ENCODE results near the gene PGAM2. TPM values are rescaled to one million over a fixed set of nuclear protein-coding genes. Genes with fewer than 3 reads are reported as not detected.
A peak's percentile ranks its signal among the peaks of the same experiment; 100 is the strongest.

Gene PGAM2
- total and polyA plus RNA-seq, 2 donors = 5.7 to 31.0 TPM

DNA sequence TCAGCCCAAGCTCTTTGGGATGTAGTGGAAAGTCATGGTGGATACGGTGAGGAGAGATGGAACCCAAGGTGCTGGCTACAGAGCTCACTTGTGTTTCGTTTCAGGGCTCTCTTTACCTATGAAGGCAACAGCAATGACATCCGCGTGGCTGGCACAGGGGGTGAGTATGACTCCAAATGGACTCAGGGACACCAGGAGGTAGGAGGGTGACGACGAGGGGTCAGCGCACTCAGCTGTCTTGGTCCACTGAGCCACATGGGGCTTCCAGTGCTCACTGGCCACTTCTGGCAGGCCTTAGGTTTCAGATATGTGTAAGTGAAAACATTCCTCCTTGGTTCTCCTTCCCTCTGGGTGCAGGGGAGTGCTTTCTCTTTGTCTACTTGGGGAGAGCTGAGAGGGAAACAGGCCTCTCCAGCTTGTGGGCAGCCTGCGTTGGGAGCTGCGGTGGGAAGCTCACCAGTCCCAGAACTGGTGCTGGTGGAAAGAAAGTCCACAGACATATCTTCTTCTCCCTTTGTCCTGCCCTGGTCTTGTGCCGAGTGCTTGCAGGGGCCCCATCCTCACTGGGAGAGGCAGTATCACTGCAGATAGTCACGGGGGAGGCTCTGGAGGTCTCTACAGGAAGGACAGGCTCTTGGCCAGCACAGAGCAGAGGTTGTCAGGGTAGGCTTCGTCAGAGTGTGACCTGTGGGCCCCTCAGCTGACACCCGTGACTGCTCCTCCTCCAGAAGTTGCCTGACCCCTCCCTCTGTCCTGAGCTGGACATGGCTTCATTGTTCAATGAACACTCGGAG lies 15.0 kb downstream of the PGAM2 start:
- H3K9me3 ChIP-seq (ENCODE audit: control insufficient read depth in 2 of 2, insufficient read depth in 1 of 2, low read length in 1 of 2) = no peaks in the 10 kb centered on the region
- H3K4me1 ChIP-seq (ENCODE audit: control insufficient read depth in 2 of 2, insufficient read depth in 2 of 2, low read length in 2 of 2) = peaks cover 16 to 21% of the 10 kb centered on the region in 2 donors
- H3K27ac ChIP-seq (ENCODE audit: low read depth in 1 of 2, low read length in 1 of 2) = no peak overlapping the region
- WGBS = 97% methylated on average over 14 of the region's 14 CpGs
- DNase-seq (ENCODE audit: low read depth in 6 of 9, low spot score in 9 of 9) = no peak
- peaks cover 51 to 70% of the 10 kb centered on the region in 2 donors for H3K36me3 ChIP-seq (ENCODE audit: control insufficient read depth in 2 of 2, insufficient read depth in 2 of 2, low read length in 1 of 2)
- no peaks in the 10 kb centered on the region for H3K27me3 ChIP-seq (ENCODE audit: control insufficient read depth in 2 of 2, insufficient read depth in 1 of 2, low read length in 1 of 2)
- H3K4me3 ChIP-seq (ENCODE audit: low read length in 2 of 2) = no peak overlapping the region

DNA sequence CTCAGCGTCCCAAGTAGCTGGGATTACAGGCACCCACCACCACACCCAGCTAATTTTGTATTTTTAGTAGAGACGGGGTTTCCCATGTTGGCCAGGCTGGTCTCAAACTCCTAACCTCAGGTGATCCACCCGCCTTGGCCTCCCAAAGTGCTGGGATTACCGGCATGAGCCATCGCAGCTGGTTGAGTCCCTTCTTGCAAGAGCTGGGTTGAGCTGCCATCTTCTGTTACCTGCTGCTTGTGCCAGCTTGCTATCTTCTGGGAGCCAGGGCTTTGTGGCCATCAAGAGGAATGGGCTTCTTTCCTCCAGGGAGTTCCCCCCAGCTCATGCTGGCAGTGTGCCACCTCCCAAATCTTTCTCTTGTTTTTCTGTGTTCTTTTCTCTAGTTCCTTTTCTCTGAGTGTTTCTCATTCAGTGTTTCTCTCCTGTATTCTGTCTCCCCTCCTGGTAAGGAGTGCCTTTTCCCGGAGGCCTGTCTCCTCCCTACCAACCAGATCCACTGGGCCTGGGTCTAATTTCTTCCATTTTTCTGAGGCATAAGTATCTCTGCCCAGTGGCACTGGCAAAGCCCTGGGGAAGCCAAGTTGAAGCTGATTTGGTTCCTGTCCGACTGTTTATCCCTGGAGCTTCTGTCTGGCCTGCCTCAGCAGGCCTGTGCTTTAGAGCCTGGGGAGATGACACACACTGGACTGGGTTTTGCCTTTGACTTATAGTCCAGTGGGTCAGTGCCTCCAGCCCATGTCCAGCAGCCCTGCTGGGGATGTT lies 17.2 kb downstream of the PGAM2 start:
- DNase-seq (ENCODE audit: low read depth in 6 of 9, low spot score in 9 of 9) = no peak

DNA sequence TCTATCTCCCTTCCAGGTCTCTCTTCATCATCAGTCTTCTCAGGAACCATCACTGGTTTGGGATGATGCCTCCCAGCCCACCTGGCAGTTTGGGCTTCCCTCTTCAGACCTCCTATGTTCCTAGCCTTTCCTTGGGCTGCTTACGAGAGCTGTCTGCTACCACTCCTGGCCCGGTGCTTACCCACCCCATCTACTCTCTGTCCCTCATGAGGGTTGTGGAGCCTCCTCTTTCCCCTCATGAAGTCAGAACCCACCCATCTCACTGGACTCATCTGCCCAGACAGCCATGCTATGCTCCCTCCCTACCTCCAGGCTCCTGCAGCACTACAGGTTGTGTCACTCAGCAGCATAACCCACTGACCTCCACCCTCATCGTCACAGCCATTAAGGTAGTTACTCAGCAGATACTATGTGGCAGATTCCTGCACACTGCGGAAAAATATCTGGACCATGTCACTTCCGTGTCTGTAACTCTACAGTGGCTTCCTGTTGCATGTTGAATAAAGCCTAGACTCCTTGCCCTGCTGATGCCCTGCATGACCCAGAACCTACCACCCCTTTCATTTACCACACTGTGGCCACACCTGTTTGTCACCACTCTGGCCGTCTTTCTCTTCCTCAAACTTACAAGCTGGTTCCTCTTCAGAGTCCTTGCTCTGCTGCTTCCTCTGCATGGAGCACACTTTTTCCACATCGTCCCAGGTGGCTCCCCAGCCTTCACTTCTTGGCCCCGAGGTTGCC lies 18.9 kb downstream of the PGAM2 start:
- peak in 1 of 9 donors; percentile 43 for DNase-seq (ENCODE audit: low read depth in 6 of 9, low spot score in 9 of 9)

More for the DNA sequence above, 17.2 kb downstream of the PGAM2 start:
- 97% methylated on average over 7 of the region's 7 CpGs for WGBS
- H3K27me3 ChIP-seq (ENCODE audit: control insufficient read depth in 2 of 2, insufficient read depth in 1 of 2, low read length in 1 of 2) = no peaks in the 10 kb centered on the region
- H3K9me3 ChIP-seq (ENCODE audit: control insufficient read depth in 2 of 2, insufficient read depth in 1 of 2, low read length in 1 of 2) = no peaks in the 10 kb centered on the region
- no peak overlapping the region for H3K4me3 ChIP-seq (ENCODE audit: low read length in 2 of 2)
- H3K36me3 ChIP-seq (ENCODE audit: control insufficient read depth in 2 of 2, insufficient read depth in 2 of 2, low read length in 1 of 2) = peaks cover 51 to 58% of the 10 kb centered on the region in 2 donors
- no peak overlapping the region for H3K27ac ChIP-seq (ENCODE audit: low read depth in 1 of 2, low read length in 1 of 2)
- peaks cover 24 to 28% of the 10 kb centered on the region in 2 donors for H3K4me1 ChIP-seq (ENCODE audit: control insufficient read depth in 2 of 2, insufficient read depth in 2 of 2, low read length in 2 of 2)

DNA sequence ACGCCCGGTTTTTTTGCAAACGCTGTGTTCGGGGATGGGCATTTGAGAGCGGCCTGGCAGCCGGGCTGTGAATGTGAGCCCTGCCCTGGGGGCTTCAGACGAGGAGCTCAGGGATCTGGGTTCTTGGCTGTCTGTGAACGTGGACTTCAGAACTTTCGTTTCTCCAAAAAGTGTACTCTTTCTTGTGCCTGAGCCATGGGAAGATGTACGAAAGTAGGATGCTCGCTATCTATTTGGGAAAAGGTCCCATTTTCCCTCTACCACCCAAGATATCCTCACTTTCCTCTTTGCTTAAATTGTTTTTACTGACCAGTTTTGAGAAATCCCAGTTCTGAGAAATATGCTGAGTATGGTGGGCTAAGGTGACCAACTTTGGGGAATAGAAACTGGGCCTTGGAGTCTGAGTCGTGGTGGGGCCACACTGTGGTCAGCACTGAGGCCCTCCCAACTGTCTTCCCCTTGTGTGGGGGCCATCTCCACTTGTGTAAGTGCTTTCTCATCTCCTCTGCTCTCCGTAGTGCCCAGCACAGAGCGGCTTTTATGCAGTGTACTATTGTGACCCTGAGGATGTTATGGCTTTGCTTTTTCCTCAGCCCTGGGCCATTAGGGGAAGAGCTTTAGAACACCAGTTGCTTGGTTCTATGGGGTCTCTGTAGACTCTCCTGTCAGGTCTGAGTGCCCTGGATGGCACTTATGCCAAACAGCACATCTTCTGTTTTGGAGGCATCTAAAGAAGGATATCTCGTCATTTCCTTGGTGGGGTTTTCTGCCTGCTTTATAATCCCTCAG lies 19.9 kb downstream of the PGAM2 start:
- peaks cover 24 to 33% of the 10 kb centered on the region in 2 donors for H3K4me1 ChIP-seq (ENCODE audit: control insufficient read depth in 2 of 2, insufficient read depth in 2 of 2, low read length in 2 of 2)
- H3K27ac ChIP-seq (ENCODE audit: low read depth in 1 of 2, low read length in 1 of 2) = peak overlapping the region; percentile 78 to 84
- WGBS = 28% methylated on average over 15 of the region's 15 CpGs
- no peak for DNase-seq (ENCODE audit: low read depth in 6 of 9, low spot score in 9 of 9)
- H3K27me3 ChIP-seq (ENCODE audit: control insufficient read depth in 2 of 2, insufficient read depth in 1 of 2, low read length in 1 of 2) = no peaks in the 10 kb centered on the region
- no peaks in the 10 kb centered on the region for H3K9me3 ChIP-seq (ENCODE audit: control insufficient read depth in 2 of 2, insufficient read depth in 1 of 2, low read length in 1 of 2)
- H3K36me3 ChIP-seq (ENCODE audit: control insufficient read depth in 2 of 2, insufficient read depth in 2 of 2, low read length in 1 of 2) = peaks cover 26 to 33% of the 10 kb centered on the region in 2 donors
- peak overlapping the region; percentile 97 for H3K4me3 ChIP-seq (ENCODE audit: low read length in 2 of 2)

More for the DNA sequence above, 18.9 kb downstream of the PGAM2 start:
- no peaks in the 10 kb centered on the region for H3K27me3 ChIP-seq (ENCODE audit: control insufficient read depth in 2 of 2, insufficient read depth in 1 of 2, low read length in 1 of 2)
- peaks cover 37 to 43% of the 10 kb centered on the region in 2 donors for H3K36me3 ChIP-seq (ENCODE audit: control insufficient read depth in 2 of 2, insufficient read depth in 2 of 2, low read length in 1 of 2)
- H3K4me3 ChIP-seq (ENCODE audit: low read length in 2 of 2) = no peak overlapping the region
- 39% methylated on average over 8 of the region's 8 CpGs for WGBS
- peak overlapping the region; percentile 33 to 67 for H3K27ac ChIP-seq (ENCODE audit: low read depth in 1 of 2, low read length in 1 of 2)
- no peaks in the 10 kb centered on the region for H3K9me3 ChIP-seq (ENCODE audit: control insufficient read depth in 2 of 2, insufficient read depth in 1 of 2, low read length in 1 of 2)
- H3K4me1 ChIP-seq (ENCODE audit: control insufficient read depth in 2 of 2, insufficient read depth in 2 of 2, low read length in 2 of 2) = peaks cover 24 to 28% of the 10 kb centered on the region in 2 donors

DNA sequence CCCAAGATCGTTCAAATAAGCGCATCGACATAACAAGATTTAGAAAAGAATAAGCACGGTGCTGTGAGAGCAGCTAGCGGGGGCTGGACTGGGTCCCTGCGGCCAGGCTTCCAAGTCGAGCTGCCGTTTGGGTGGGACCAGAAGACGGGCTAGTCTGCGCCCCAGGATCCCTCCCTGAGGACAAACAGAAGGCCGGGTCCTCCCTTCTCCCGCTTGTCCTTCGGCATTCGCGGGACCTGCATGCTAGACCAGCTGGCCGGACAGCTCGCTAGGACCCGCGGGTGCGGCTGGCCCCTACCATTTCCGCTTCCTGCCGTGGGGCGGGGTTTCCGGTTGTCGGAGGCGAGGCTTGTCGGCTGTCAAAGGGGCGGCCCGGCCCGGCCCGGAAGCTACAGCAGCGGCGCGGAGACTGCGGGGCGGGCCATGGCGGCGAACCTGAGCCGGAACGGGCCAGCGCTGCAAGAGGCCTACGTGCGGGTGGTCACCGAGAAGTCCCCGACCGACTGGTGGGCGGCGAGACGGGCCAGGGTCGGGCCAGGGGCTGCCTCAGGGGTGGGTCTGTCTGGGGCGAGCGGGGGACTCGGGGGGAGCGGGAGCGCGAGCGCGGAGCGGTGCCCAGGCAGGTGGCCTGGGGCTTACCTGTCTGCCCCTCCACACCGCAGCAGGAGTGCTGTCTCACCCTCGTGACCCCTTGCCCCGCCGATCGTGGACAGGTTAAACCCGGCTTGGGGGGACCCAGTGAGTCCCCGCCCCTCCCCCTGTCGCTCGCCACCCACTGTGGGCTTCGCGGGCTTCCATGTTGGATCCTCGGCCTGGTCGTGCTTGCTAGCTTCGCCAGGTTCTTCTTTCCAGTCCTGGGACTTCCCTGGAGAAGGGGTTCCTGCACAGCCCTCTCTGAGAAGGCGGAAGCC lies 20.8 kb downstream of the PGAM2 start, which contains the start of gene DBNL:
DBNL (plus strand) TSS at position 388 of the 911 bp plus-strand sequence; CDS start at position 424, 36 bp downstream.
- Histone ChIP-seq H3K4me3 (ENCODE audit: low read length in 2 of 2) (peak within 1 kb of the TSS; percentile 97), H3K9me3 (ENCODE audit: control insufficient read depth in 2 of 2, insufficient read depth in 1 of 2, low read length in 1 of 2) (no peaks in the 10 kb centered on the region), H3K4me1 (ENCODE audit: control insufficient read depth in 2 of 2, insufficient read depth in 2 of 2, low read length in 2 of 2) (peaks cover 24 to 33% of the 10 kb centered on the region in 2 donors), H3K36me3 (ENCODE audit: control insufficient read depth in 2 of 2, insufficient read depth in 2 of 2, low read length in 1 of 2) (peaks cover 17 to 24% of the 10 kb centered on the region in 2 donors), H3K27me3 (ENCODE audit: control insufficient read depth in 2 of 2, insufficient read depth in 1 of 2, low read length in 1 of 2) (no peaks in the 10 kb centered on the region), H3K27ac (ENCODE audit: low read depth in 1 of 2, low read length in 1 of 2) (peak within 1 kb of the TSS; percentile 78 to 84)
- DNase-seq (ENCODE audit: low read depth in 6 of 9, low spot score in 9 of 9) = peak in 8 of 9 donors; percentile 57 to 91 (median 77)
- under 1% methylated on average over 74 of the region's 74 CpGs for WGBS

DNA sequence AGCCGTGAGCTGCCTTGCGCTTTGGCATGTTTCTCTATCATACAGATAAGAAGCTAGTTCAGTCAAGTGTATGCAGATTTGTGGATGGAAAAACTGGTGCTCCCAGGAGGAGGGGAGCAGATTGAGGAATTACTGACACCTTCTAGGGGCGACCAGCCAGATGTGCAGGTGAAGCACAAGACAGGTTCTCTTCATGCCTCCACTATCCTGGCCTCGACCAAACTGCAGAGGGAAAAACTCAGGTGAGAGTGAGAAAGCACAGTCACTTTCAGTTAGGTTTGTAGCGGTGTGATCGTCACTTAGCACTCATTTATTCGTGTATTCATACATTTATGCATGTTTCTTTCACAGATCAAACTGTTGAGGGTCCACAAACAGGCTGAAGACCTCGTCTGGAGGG lies 21.5 kb downstream of the PGAM2 start:
- no peak for DNase-seq (ENCODE audit: low read depth in 6 of 9, low spot score in 9 of 9)
- H3K36me3 ChIP-seq (ENCODE audit: control insufficient read depth in 2 of 2, insufficient read depth in 2 of 2, low read length in 1 of 2) = peaks cover 15 to 19% of the 10 kb centered on the region in 2 donors
- peaks cover 26 to 36% of the 10 kb centered on the region in 2 donors for H3K4me1 ChIP-seq (ENCODE audit: control insufficient read depth in 2 of 2, insufficient read depth in 2 of 2, low read length in 2 of 2)
- no peaks in the 10 kb centered on the region for H3K27me3 ChIP-seq (ENCODE audit: control insufficient read depth in 2 of 2, insufficient read depth in 1 of 2, low read length in 1 of 2)
- no peaks in the 10 kb centered on the region for H3K9me3 ChIP-seq (ENCODE audit: control insufficient read depth in 2 of 2, insufficient read depth in 1 of 2, low read length in 1 of 2)
- 21% methylated on average over 8 of the region's 8 CpGs for WGBS
- H3K4me3 ChIP-seq (ENCODE audit: low read length in 2 of 2) = peak overlapping the region; percentile 97
- H3K27ac ChIP-seq (ENCODE audit: low read depth in 1 of 2, low read length in 1 of 2) = peak overlapping the region; percentile 72 to 84

DNA sequence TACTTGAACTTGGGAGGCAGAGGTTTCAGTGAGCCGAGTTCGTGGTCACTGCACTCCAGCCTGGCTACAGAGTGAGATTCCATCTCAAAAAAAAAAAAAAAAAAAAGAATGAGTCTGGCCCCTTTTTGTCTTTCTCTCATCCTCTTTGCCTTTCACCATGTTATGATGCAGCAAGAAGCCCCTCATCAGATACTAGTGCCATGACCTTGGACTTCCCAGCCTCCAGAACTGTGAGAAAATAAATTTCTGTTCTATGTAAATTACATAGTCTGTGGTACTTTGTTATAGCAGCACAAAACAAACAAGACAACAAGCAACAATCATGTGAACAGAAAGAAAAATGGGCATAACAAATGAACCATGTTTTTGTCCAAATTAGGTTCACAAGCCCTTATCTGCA lies 23.1 kb downstream of the PGAM2 start:
- Histone ChIP-seq H3K4me3 (ENCODE audit: low read length in 2 of 2) (no peak overlapping the region), H3K4me1 (ENCODE audit: control insufficient read depth in 2 of 2, insufficient read depth in 2 of 2, low read length in 2 of 2) (peaks cover 22 to 34% of the 10 kb centered on the region in 2 donors), H3K36me3 (ENCODE audit: control insufficient read depth in 2 of 2, insufficient read depth in 2 of 2, low read length in 1 of 2) (peaks cover 9 to 17% of the 10 kb centered on the region in 2 donors), H3K27ac (ENCODE audit: low read depth in 1 of 2, low read length in 1 of 2) (no peak overlapping the region), H3K9me3 (ENCODE audit: control insufficient read depth in 2 of 2, insufficient read depth in 1 of 2, low read length in 1 of 2) (no peaks in the 10 kb centered on the region), H3K27me3 (ENCODE audit: control insufficient read depth in 2 of 2, insufficient read depth in 1 of 2, low read length in 1 of 2) (no peaks in the 10 kb centered on the region)
- WGBS = 97% methylated on average over 2 of the region's 2 CpGs
- DNase-seq (ENCODE audit: low read depth in 6 of 9, low spot score in 9 of 9) = no peak
